NCI-H128 (cell line): ENCODE measurements around the gene EVX1.

ENCODE experiments used
- DNase-seq: peaks from one replicate; lab custom pipeline; 2025; ENCODE audit not compliant: unreplicated experiment; lab: John Stamatoyannopoulos, UW

Gene EVX1

DNA sequence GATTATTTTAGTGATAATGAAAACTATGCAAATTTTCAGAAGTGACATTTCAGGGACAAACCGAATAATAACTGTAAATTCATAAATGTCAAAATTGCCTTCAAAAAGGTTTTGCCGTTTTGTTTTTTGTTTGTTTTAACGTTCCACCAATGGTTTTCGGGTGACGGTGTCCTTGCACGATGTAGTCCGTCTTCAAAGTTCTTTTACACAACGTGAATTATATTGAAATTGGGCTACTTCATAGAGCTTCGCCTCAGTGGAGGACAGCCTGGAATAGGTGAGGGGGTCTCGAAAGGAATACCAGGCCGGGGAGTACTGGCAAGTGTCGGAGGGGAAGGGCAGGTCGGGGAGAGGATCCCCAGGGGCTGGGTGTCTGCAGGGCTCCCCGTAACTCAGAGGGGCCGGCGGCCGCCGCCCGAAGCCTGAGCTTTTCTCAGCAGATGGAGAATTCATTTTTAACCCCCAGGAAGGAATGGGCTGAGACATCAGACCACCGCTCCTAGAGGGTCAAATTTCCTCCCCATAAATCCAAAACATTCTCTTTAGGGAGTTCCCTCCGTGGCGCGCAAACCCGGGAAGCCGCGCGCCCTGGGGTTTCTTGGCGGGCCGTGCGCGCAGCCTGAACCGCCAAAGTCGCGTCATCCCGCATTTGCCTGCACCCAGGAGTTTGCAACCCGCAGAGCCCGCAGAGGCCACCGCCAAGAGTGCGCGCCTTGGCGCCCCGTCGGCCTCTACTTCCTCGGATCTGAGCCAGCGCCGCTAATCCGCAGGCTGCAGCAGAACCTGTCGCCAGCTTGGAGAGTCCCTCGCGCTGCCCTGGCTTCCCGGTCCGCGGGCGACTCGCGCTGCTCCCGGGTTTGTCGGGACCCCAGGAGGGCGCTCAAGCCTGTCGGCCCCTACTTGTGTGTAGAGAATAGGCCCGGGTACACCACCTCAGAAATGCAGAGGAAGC, 17.3 kb upstream of the EVX1 start:
- DNase-seq = no peak

DNA sequence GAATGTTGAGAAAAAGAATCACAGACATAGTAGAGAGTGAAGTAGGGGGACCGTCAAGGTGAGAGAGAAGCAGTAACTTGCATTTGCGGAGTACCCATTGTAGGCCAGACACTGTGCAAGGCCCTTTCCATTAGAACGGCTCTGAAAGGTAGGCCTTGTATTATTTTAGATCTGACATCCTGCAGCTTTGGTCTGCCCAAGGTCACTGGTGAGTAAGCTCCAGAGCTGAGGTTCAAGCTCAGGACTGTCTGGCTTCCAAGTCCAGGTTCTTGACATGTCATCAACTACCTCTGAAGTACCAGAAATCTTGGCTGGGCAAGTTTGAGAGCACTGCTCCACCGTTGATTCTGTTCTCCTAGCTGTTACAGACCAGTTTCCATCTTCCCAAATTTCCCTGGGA, 13.2 kb upstream of the EVX1 start:
- DNase-seq = no peak

DNA sequence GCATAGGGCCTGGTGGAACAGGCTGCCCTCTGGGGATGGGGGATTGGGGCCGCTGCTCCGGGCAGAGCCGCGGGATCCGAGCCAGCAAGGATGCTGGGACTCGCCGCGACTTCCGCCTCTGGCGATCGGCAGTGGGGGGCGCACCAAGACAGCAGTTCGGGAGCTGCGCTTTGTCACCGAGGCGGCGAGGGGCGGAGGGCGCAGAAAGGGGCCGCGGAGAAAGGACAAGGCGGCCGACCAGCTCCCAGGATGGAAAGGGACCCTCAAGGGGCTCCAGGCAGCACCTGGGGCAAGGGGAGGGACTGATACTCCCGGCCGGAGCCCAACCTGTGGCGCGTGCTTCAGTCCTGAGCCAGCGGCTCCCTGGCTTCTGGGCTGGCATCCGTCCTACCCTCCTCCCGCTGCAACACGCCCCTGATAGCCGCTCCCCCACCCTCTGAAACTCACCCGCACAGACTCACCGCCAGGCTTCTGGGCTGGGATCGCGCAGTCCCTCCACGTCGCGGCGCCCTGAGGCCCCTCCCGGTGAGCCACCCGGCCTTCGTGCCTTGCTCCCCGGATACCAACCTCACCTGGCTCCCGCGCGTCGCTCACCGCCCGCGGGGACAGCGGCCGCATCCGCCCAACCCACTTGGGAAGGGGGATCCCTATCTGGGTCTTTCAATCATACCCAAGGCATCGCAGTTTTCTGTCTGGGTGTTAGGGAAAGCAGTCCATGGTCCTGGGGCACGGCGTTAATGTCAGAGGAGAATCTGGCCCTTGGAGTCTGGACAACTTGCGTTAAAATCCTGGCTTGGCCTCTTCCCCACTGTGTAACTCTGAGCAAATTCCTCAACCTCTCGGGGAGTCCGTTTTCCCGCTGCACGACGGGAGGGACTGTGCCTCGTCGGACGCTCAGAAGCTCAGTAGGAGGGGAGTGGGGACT, 7.0 kb upstream of the EVX1 start:
- DNase-seq = peak; percentile 28

DNA sequence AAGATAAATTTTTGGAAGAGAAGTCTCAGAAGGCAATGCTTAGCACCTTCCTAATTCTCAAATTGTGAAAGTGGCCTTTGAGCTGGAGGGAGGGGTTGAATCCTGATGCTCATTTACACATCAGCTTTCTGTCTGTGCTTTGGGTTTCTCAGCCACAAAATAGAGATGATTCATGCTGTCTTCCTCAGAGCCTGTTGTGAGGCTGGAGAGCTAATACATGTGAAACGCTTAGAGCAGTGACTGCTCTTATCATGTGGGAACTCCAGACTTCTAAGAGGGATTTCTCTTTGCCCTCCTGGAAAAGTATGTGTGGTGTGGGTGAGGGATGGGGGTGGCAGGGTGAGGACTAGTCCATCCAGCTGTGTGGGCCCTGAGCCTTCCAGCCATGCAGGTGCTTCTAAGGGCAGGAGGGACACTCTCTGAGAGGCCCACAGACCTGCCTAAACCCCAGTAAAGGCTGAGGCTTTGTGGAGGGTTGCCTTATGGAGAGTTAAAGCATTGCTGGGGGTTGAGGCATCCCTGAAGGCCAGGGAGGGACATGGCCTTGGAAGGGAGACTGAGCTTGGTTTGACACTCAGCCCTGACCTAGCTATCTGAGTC, 4.8 kb upstream of the EVX1 start:
- no peak for DNase-seq

DNA sequence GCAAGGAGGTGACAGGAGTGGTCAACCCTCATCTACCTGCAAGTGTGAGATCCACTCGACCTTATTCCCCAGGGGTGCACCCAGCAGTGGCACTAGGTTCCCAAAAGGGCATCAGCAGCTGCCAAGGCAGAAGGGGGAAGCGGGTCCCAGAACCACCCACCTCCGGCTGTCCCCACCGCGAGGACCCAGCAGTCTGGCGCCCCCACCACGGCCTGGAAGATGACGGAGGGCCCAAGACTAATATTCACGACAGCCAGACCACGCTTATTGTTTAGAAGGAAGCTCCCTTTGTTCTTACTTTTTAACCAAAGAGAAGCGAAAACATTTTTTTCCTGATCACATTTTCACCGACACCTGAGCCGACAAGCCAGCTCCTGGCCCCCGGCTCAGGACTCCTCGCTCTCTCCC, 3.6 kb upstream of the EVX1 start:
- DNase-seq = no peak

DNA sequence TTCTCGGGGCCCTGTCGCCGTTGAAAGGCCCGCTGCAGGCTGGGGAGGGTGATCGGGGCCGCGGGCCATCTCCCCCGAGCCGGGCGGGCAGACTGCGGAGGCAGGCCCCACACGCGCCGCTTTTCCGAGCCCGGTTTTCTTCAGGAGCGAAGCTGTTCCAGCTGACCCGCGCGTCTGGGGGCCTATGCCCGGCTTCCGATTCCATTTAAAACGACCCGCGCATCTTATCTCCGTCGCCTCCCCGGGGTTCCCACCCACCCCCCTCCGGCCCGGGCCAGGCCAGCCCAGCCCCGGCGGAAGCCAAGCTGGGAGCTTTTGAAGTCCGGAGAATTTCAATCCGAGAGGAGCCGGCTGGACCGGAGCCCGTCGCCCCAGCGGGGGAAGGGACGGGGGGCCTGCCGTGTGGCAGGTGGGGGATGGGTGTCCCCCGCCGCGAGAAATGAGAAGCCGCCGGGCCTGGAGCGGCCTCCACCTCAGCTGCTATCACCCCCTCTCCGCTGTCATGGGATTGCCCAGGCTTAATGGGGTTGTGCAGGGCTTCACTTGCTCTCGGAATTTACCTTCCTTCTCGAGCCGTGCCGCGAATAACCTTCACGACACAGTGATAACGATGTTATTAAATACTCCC, 3.1 kb upstream of the EVX1 start:
- no peak for DNase-seq

DNA sequence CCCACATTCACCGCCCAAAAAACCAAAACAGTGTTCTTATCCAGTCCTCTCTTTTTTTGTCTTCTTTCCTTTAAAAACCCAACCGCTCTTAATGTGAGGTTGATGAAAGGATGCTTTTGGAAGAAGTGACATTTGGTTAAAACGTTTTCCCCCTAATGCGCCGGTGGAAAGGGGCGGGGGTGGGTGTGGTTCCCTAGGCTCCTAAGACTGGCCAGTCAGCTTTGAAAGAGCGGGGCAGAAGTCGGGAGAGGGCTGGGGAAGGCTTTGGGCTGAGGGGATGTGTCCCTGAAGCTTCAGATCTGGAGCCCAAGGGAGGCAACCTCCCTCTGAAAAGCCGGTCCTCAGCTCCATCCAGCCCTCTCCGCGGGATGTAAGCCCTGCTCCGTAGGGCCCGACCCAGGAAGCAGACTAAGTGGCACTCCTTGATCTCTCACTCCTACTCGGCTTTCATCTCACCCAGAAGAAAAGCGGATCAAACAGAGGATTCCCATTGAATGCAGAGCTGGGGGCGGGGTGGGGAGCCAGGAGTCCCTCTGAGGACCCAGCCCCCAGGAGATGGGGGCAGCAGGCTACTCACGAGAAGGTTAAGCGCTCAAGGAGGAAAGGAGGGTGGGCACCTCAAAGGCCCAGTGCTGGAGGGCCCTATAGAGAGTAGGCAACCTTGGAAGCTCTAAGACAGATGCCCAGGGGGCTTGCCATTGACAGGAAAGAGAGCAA, 2.4 kb upstream of the EVX1 start:
- DNase-seq = no peak

DNA sequence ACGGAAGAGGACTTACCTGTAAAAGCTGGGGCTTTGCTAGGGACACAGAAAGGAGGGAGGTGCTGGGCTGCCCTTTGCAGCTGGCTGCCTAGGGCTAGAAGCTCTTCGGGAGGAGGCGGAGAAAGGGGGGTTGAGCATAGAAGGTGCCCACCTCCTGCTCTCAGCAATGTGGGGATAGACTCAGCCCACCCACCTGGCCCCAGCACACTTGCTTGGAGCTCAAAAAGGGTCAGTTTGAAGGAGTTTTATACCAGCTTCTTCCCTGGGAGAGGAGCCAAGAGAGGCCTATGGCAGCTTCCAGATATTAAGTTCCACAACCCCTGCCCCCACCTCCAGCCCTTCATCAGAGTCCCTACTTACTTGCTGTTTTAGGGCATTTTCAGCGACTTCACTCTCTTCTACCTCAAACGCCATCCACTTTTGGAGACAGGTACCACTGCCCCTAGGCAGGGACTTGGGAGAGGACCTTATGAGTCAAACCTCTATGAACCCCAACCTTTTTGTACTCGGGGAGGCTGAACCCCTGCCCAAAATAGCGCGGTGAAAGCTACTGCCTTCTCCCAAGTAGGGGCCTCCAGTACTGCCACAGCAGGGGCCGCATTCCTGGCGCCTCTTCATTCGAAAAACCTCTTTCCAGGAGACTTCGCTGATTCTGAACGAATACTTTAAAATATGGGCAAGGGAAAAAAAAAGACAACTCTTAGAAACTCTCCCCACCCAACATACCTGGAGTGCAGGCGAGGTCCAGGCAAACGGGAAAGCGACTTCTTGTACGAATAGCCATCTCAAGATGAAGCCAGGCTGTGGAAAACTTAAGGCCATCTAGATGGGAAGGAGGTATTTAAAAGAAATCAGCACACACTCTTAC, 1.2 kb upstream of the EVX1 start:
- DNase-seq = no peak

DNA sequence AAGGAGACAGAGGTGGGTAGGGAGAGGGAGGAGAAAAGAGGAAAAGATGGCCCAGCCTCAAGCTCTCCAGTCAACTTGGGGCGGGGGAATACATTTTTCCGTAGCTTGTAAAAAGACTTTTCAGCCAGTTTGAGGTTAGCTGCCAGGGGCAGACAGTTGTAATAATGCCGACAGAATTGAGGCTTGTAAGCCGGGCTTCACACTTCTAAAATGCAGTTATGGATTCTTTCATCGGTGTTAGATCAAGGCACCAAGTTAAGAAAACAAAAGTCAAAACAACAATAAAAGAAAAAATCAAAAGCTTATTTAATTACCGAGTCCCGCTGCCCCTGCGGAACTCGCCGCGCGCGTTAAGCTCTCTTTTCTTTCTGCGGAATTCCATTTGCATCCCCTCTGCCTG, 448 bp upstream of the EVX1 start:
- no peak for DNase-seq

DNA sequence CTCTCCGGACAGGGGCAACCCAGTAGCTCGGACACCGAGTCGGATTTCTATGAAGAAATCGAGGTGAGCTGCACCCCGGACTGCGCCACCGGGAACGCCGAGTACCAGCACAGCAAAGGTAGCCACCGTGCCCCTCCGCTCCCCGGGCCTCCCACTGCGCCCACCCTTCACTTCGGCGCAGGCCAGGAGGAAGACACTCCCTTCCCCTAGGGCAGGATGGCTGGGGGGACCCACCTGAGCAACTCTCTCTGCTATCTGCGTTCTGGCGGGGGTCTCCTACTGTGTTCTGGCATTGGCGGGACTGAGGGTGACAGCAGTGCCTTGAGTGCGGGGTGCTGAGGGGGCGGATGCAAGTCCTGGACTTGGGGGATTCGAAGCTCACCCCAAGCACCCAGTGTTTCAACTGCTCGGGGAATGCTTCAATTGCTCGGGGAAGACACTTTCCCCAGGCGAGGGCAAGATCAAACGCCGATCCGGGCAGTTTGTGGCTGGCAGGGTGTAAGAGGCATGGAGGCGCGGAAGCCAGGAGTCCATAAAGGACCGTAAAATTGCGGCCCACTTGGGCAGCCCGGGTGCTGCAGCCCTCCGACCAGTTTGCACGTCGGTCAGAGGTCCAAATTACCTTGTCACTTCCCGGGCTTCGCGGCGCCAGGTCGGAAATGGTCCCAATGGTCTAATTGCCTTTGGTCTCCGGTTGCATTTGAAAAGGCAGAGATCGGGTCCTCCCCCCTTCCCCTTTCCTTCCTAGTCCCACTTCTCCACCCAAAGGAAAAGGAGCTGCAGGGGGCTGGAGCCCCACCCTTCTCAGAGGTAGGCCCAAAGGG, 950 bp downstream of the EVX1 start:
- no peak for DNase-seq

DNA sequence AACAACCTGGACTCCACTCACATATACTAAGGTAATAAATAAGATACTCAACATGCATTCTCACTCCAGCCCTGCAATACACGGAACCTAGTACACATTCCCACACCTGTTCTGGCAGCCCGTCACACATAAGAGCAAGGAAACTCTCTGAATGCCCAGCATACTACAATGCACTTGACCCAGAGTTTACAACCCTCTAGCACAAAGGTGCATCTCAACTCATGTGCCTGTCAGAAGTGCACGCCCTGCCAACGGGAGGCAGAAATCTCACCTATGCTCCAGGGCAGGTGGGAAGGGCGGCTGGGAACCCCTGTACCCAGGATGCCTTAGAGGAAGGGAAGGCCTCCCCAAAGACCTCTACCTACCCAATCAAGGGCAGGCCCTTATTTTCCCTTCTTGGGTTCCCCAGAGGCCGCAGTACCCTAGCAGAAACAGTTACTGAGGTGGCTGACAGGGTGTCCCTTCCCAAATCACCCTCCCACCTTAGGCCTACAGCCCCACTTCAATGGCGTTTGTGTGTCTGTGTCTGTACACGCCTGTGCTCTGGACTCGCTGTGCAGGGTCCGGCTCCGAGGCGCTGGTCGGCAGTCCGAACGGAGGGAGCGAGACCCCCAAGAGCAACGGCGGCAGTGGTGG, 2.0 kb downstream of the EVX1 start:
- no peak for DNase-seq

DNA sequence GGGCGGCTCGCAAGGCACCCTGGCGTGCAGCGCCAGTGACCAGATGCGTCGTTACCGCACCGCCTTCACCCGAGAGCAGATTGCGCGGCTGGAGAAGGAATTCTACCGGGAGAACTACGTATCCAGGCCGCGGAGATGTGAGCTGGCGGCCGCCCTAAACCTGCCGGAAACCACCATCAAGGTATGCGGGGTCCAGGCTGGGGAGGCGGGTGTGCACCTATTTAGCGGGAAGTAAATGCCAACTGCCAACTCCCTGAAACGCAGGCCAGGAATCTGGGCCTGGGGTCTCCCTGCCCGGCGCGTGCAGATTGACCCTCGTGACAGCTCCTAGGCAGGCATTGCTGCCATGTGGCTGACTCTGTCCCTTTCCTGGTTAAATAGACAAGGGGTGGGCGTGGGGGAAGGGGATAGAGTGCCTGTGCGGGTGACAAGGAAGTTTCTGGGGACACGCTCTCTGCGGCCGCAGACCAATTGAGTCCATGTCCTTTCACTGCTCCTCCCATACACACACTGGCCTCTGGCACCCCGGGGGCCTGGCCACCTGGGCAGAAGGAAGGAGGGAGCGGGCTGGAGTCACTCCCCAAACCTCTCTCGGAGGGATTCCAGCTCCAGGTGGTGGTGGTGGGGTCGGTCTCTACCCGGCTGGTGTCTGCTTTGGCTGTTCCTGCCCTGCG, 2.7 kb downstream of the EVX1 start:
- DNase-seq = no peak

DNA sequence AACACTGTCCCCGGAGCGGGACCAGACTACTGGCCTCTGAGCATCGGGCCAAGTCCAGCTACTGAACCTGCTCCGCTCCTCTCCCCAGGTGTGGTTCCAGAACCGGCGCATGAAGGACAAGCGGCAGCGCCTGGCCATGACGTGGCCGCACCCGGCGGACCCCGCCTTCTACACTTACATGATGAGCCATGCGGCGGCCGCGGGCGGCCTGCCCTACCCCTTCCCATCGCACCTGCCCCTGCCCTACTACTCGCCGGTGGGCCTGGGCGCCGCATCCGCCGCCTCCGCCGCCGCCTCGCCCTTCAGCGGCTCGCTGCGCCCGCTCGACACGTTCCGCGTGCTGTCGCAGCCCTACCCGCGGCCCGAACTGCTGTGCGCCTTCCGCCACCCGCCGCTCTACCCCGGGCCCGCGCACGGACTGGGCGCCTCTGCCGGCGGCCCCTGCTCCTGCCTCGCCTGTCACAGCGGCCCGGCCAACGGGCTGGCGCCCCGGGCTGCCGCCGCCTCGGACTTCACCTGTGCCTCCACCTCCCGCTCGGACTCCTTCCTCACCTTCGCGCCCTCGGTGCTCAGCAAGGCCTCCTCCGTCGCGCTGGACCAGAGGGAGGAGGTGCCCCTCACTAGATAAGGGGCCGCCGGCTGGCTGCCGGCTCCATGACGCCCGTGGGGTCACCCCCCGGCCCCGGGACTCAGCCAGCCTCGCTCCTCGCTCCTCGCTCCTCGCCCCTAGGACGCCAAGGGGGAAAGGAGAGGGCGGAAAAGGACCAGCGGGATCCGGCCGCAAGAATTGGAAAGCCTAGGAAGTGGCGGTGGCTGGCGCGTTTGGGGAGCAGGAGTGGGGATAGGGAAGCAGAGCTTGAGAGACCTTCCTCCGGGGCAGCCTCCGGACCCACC, 3.4 kb downstream of the EVX1 start:
- no peak for DNase-seq

DNA sequence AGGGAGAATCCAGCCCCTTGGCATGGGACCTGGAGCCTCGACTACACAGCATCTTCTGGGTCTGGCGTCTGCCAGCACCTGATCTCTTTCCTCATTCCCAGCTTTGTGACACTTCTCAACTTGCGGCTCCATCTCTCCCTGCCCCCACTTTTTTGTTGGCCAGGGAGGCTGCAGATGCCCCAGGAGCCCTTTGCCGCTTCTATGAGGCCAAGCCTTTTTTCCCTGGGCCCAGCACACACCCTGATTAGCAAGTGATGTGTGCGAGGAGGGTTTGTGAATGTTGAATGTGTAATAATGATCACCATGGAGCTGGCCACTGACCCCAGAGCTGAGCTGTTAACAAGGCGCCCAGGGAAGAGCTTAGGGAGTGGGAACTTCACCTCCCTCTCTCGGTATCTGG, 4.4 kb downstream of the EVX1 start:
- no peak for DNase-seq

DNA sequence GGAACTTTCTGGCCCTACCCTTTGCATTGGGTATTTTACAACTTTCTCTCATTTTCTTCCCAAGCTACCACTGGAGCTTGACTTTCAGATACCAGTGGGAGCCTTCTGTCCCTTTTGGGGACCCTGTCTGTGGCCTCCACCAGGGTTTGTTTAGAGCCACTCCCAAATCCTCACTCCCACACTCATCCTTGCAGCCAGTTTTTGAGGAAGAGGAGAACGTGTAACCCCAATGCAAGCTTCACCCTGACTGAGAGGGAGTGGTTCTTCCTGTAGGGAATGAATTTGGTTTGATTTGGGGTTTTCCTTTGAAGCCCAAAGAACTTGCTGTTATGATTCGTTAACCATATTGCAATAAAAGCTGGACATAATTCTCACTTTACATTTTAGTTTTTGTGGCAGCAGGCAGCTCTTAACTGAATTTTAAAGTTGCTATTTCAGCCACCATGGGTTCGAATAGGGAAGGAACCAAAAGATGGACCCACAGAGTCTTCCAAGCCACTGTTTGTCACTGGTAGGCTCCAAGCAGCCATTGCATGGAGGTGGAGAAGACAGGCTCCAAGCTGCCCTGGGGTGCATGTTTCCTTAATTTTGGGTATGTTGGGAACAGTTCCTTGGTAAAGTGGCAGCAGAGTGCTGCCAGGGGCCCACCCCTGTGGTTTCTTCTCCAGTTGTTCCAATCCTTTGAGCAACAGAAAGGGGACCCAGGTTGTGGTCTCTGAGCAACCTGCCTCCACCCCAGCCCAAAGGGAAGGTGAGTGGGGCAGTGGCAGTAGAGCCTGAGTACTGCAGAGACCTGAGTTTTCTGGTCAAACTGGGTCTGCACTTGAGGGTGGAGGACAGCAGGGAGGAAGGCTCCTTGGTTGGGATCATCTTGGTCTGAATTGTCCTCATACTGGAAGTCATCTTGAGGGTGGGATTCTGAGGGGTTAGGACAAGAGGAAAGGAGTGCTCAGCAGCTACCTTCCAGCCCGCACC, 5.1 kb downstream of the EVX1 start:
- DNase-seq = no peak
